Measurements from ENCODE around the gene HRAS. TPM values are rescaled to one million over a fixed set of nuclear protein-coding genes. Genes with fewer than 3 reads are reported as not detected.

The HRAS gene
- total and polyA plus RNA-seq, 2 experiments from 2014 or later, result 62.1 to 76.9 TPM

DNA sequence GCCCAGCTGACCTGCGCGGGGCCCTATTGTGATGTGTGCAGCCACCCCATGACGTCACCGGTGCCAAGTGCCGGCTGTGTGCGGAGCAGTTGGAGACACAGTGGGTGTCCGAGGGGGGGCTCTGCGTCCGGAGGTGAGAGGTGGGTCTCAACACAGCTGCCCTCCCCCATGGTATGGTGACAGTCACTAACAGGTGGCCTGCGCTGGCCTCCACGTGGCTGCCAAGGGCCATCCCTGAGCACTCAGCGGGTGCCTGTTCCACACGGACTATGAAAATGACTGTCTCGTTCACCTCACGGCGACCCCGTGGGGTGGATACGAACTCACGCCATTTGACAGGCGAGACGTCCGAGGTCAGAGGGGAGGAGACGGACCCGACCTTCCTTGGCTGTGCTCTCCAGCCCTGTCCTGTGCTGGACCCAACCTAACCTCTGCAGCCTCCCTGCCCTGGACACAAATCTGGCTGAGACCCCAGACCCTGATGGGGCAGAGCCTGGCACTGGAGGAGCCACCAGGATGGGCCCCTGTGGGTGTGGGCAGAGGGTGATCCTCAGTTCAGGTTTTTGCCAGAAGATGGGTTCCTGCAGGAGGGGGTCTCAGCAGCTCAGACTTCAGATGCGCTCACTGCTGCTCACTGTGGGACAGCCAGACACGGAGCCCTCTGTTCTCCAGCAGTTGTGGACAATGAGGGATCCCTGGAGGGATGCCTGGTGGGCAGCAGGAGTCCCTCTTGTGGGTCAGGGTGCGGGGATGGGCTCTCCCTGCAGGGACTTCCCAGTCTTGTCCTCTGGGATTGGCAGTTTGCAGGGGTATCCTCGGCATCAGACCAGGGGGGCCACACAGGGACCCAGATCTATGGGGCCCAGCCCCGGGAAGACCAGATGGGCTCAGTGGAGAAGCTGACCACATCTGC is 6.3 kb downstream of the HRAS start:
- Histone ChIP-seq H3K36me3 (ENCODE audit: low read depth) (no peaks in the 10 kb centered on the region), H3K9ac (no peak overlapping the region), H4K20me1 (ENCODE audit: insufficient read depth) (no peaks in the 10 kb centered on the region), H3K79me2 (ENCODE audit: insufficient read depth) (peaks cover 8% of the 10 kb centered on the region), H3K27me3 (replicated peaks; ENCODE audit: insufficient read depth) (no peaks in the 10 kb centered on the region), H2AFZ (no peak overlapping the region), H3K4me2 (ENCODE audit: unreplicated experiment) (no peak overlapping the region), H3K9me2 (ENCODE audit: insufficient read depth) (no peaks in the 10 kb centered on the region), H3K27ac (no peak overlapping the region), H3K4me1 (ENCODE audit: insufficient read depth) (no peaks in the 10 kb centered on the region), H3K9me3 (ENCODE audit: low read depth) (no peaks in the 10 kb centered on the region), H3K4me3 (no peak overlapping the region), H3F3A (ENCODE audit: insufficient read depth) (no peaks in the 10 kb centered on the region)
- DNase-seq, result no peak
- 78% methylated on average over 23 to 26 of the region's 29 CpGs for WGBS, 2 experiments (ENCODE audit: low coverage in 1 of 2, low lambda C conversion rate in 2 of 2, missing lambda C conversion rate in 2 of 2)
- in situ Hi-C loops (cut with MboI), result no loop called here
- TF ChIP-seq EZH2phosphoT487 (IDR thresholded peaks at IDR 0.05; ENCODE audit: insufficient read depth, low read depth) (no peak), EZH2 (IDR thresholded peaks at IDR 0.05; ENCODE audit: insufficient read depth, poor library complexity, severe bottlenecking) (no peak)

- no peaks in the 10 kb centered on the region for H3K36me3 ChIP-seq (ENCODE audit: low read depth)
- no peaks in the 10 kb centered on the region for H3K9me3 ChIP-seq (ENCODE audit: low read depth)
- H3K9ac ChIP-seq, result no peak overlapping the region
- in situ Hi-C loops (cut with MboI), result no loop called here
- H3K27ac ChIP-seq, result no peak overlapping the region
- H3K27me3 ChIP-seq (replicated peaks; ENCODE audit: insufficient read depth), result no peaks in the 10 kb centered on the region
- DNase-seq, result no peak
- no peak overlapping the region for H3K4me2 ChIP-seq (ENCODE audit: unreplicated experiment)
- H3K79me2 ChIP-seq (ENCODE audit: insufficient read depth), result peaks cover under 1% of the 10 kb centered on the region; the same call in 1 of the 2 replicates
- 79% methylated on average over 23 to 25 of the region's 30 CpGs for WGBS, 2 experiments (ENCODE audit: low coverage in 1 of 2, low lambda C conversion rate in 2 of 2, missing lambda C conversion rate in 2 of 2)
- H3K9me2 ChIP-seq (ENCODE audit: insufficient read depth), result no peaks in the 10 kb centered on the region
- no peaks in the 10 kb centered on the region for H4K20me1 ChIP-seq (ENCODE audit: insufficient read depth)
- no peaks in the 10 kb centered on the region for H3K4me1 ChIP-seq (ENCODE audit: insufficient read depth)
- TF ChIP-seq EZH2phosphoT487 (IDR thresholded peaks at IDR 0.05; ENCODE audit: insufficient read depth, low read depth) (no peak), EZH2 (IDR thresholded peaks at IDR 0.05; ENCODE audit: insufficient read depth, poor library complexity, severe bottlenecking) (no peak)
- no peaks in the 10 kb centered on the region for H3F3A ChIP-seq (ENCODE audit: insufficient read depth)
- no peak overlapping the region for H3K4me3 ChIP-seq
- no peak overlapping the region for H2AFZ ChIP-seq
Measured at GRCh38 chr11:528166-528814, 7.1 kb downstream of the HRAS start.

DNA sequence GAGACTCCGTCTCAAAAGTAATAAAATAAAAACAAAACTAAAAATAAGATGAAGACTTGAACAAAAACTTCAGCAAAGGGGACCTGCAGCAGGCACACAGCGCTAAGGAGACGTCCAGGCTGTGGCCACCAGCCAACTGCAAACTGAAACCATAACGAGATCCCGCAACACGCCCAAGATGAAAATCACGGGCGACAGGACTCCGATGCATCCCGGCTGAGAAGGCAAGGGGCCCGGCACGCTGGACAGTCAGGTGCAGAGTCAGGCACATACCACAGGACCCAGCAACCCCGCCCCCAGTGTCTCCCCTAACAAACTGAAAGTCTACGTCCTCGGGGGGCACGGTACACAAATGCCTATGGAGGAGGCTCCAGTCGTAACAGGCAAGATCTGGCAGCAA is 9.2 kb downstream of the HRAS start:
- H3K4me1 ChIP-seq (ENCODE audit: insufficient read depth), result no peaks in the 10 kb centered on the region
- no peak overlapping the region for H3K4me3 ChIP-seq
- no peak for DNase-seq
- no peaks in the 10 kb centered on the region for H3K27me3 ChIP-seq (replicated peaks; ENCODE audit: insufficient read depth)
- H3K9me2 ChIP-seq (ENCODE audit: insufficient read depth), result no peaks in the 10 kb centered on the region
- no peak overlapping the region for H3K9ac ChIP-seq
- H2AFZ ChIP-seq, result no peak overlapping the region
- H3K36me3 ChIP-seq (ENCODE audit: low read depth), result no peaks in the 10 kb centered on the region
- no peaks in the 10 kb centered on the region for H3K9me3 ChIP-seq (ENCODE audit: low read depth)
- H3K79me2 ChIP-seq (ENCODE audit: insufficient read depth), result no peaks in the 10 kb centered on the region
- H3F3A ChIP-seq (ENCODE audit: insufficient read depth), result no peaks in the 10 kb centered on the region
- 80 to 86% methylated on average over 17 of the region's 17 CpGs for WGBS, 2 experiments (ENCODE audit: low coverage in 1 of 2, low lambda C conversion rate in 2 of 2, missing lambda C conversion rate in 2 of 2)
- no peak overlapping the region for H3K27ac ChIP-seq
- no peak overlapping the region for H3K4me2 ChIP-seq (ENCODE audit: unreplicated experiment)
- in situ Hi-C loops (cut with MboI), result no loop called here
- TF ChIP-seq EZH2 (IDR thresholded peaks at IDR 0.05; ENCODE audit: insufficient read depth, poor library complexity, severe bottlenecking), result no peak
- TF ChIP-seq EZH2phosphoT487 (IDR thresholded peaks at IDR 0.05; ENCODE audit: insufficient read depth, low read depth), result no peak
- H4K20me1 ChIP-seq (ENCODE audit: insufficient read depth), result no peaks in the 10 kb centered on the region

DNA sequence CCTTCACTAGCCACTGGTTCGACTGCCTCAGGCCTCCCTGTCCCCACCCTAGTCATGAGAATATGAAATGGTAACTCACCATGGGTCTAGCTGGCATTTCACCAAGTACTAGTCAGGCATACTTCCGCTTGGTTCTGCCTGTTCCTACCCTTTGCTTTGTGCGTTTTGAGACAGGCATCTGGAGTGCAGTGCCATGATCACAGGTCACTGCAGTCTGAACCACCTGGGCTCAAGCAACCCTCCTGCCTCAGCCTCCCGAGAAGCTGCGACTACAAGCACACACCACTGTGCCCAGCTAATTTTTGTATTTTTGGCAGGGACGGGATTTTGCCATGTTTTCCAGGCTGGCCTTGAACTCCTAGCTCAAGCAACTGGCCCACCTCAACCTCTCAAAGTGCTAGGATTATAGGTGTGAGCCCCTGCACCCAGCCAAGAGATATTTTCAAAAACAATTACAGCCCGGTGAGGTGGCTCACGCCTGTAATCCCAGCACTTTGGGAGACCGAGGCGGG is 14.1 kb downstream of the HRAS start:
- no peaks in the 10 kb centered on the region for H3K27me3 ChIP-seq (replicated peaks; ENCODE audit: insufficient read depth)
- peaks cover 9% of the 10 kb centered on the region; the same call in 1 of the 2 replicates for H3K4me1 ChIP-seq (ENCODE audit: insufficient read depth)
- H3K4me3 ChIP-seq, result no peak overlapping the region
- WGBS, 2 experiments (ENCODE audit: low coverage in 1 of 2, low lambda C conversion rate in 2 of 2, missing lambda C conversion rate in 2 of 2), result 91 to 93% methylated on average over 10 of the region's 10 CpGs
- no peak overlapping the region for H3K4me2 ChIP-seq (ENCODE audit: unreplicated experiment)
- H3K36me3 ChIP-seq (ENCODE audit: low read depth), result no peaks in the 10 kb centered on the region
- no peak for TF ChIP-seq EZH2 (IDR thresholded peaks at IDR 0.05; ENCODE audit: insufficient read depth, poor library complexity, severe bottlenecking)
- TF ChIP-seq EZH2phosphoT487 (IDR thresholded peaks at IDR 0.05; ENCODE audit: insufficient read depth, low read depth), result no peak
- no peak overlapping the region for H3K9ac ChIP-seq
- no peaks in the 10 kb centered on the region for H3K9me3 ChIP-seq (ENCODE audit: low read depth)
- no peaks in the 10 kb centered on the region for H3K9me2 ChIP-seq (ENCODE audit: insufficient read depth)
- no peak overlapping the region for H2AFZ ChIP-seq
- no peak overlapping the region for H3K27ac ChIP-seq
- H3K79me2 ChIP-seq (ENCODE audit: insufficient read depth), result no peaks in the 10 kb centered on the region
- in situ Hi-C loops (cut with MboI), result no loop called here
- no peaks in the 10 kb centered on the region for H4K20me1 ChIP-seq (ENCODE audit: insufficient read depth)
- peak; percentile 44 for DNase-seq
- no peaks in the 10 kb centered on the region for H3F3A ChIP-seq (ENCODE audit: insufficient read depth)

Data from GM23248 (cell line).